Panc1 (cell line): ENCODE results near the gene CEP126. TPM values are rescaled to one million over a fixed set of nuclear protein-coding genes. Genes with fewer than 3 reads are reported as not detected.

Experiments used
- ATAC-seq: fragments of 200-7000 bp; cut with Tn5 transposase; 2 replicates; pipeline ENCODE4 v1.9.1; 2020; ENCODE audit warnings: mild to moderate bottlenecking, moderate library complexity
- BruUV-seq: library from RNA; stranded (reverse); fragments of 400-500 nt; replicated peaks from 2 replicates; lab custom pipeline; 2021; lab: Mats Ljungman, UMichigan
- CTCF ChIA-PET: fragments of 300-600 bp; sonication (Branson Sonifier 250); formaldehyde crosslinking; loops from one replicate; lab custom pipeline; 2022; ENCODE audit warnings: antibody characterized with exemption; lab: Charles Lee
- POLR2A ChIA-PET: fragments of 300-600 bp; sonication (Branson Sonifier 250); formaldehyde crosslinking; loops from one replicate; lab custom pipeline; 2022; ENCODE audit warnings: antibody characterized with exemption; lab: Charles Lee
- DNase-seq: peaks from one replicate; pipeline ENCODE4 v3.0.0-alpha.2; 2010; ENCODE audit warnings: low read depth, low spot score
- H3K27ac ChIP-seq: 2 replicates; pipeline ENCODE4 v1.5.1; 2011; ENCODE audit warnings: mild to moderate bottlenecking, low read length, inconsistent platforms
- H3K27me3 ChIP-seq: fragments of 200-500 bp; sonication (Bioruptor generic); 2 replicates; pipeline ENCODE4 v1.6.0; 2014; ENCODE audit warnings: low read length, inconsistent platforms; ENCODE audit not compliant: control insufficient read depth, insufficient read depth
- H3K36me3 ChIP-seq: fragments of 200-500 bp; sonication (Bioruptor generic); 2 replicates; pipeline ENCODE4 v1.5.1; 2014; ENCODE audit warnings: inconsistent platforms, mild to moderate bottlenecking, low read length, moderate library complexity; ENCODE audit not compliant: control insufficient read depth, insufficient read depth
- H3K4me1 ChIP-seq: 2 replicates; pipeline ENCODE4 v1.5.1; 2011; ENCODE audit warnings: inconsistent platforms, mild to moderate bottlenecking, low read length, moderate library complexity; ENCODE audit not compliant: control insufficient read depth, insufficient read depth
- H3K4me3 ChIP-seq, 2 experiments: 2 replicates each; pipeline ENCODE4 v1.5.1; 2011 to 2012; ENCODE audit warnings: low read depth in 2 of 2, low read length in 2 of 2, mild to moderate bottlenecking in 2 of 2, inconsistent platforms in 1 of 2, moderate library complexity in 1 of 2
- H3K9me3 ChIP-seq: fragments of 200-500 bp; sonication (Bioruptor generic); 2 replicates; pipeline ENCODE4 v1.5.1; 2014; ENCODE audit warnings: low read depth, mild to moderate bottlenecking, inconsistent platforms, low read length, moderate library complexity; ENCODE audit not compliant: control insufficient read depth, insufficient read depth
- CTCF ChIP-seq: fragments of 450-650 bp; IDR thresholded peaks from 2 replicates; pipeline ENCODE4 v1.5.1; 2017; ENCODE audit warnings: mild to moderate bottlenecking
- POLR2AphosphoS5 ChIP-seq: IDR thresholded peaks from 2 replicates; pipeline ENCODE4 v1.6.1; 2012; ENCODE audit warnings: mild to moderate bottlenecking, low read depth, low read length, moderate library complexity
- REST ChIP-seq, 2 experiments: IDR thresholded peaks; 2 replicates each; pipeline ENCODE4 v1.6.1; 2011 to 2012; ENCODE audit warnings: low read depth in 2 of 2, control low read depth in 1 of 2, low read length in 1 of 2, mild to moderate bottlenecking in 1 of 2, moderate library complexity in 1 of 2; ENCODE audit not compliant: insufficient read depth in 1 of 2
- SIN3A ChIP-seq: IDR thresholded peaks from 2 replicates; pipeline ENCODE4 v1.6.1; 2012; ENCODE audit warnings: low read depth, mild to moderate bottlenecking, low read length, moderate library complexity, borderline replicate concordance; ENCODE audit not compliant: insufficient read depth
- TCF7L2 ChIP-seq: IDR thresholded peaks from 2 replicates; pipeline ENCODE4 v1.6.1; 2011; ENCODE audit warnings: mild to moderate bottlenecking, low read depth, low read length, inconsistent platforms
- in situ Hi-C: cut with HindIII; loops from 2 replicates; pipeline ENCODE4 v1.10.0; 2016; ENCODE audit warnings: low sequenced_read_pairs, low pct_unique_long_range_greater_than_20kb
- intact Hi-C: fragments of 100-400 bp; cut with micrococcal nuclease; formaldehyde crosslinking; loops from one replicate; pipeline ENCODE4 v1.10.0; 2022; ENCODE audit not compliant: unreplicated experiment
- total RNA-seq: library from RNA; stranded (reverse); gene quantifications from one replicate; pipeline ENCODE4 v1.2.1, GENCODE V29; 2021; ENCODE audit not compliant: unreplicated experiment

CEP126 gene
- total RNA-seq, 1 experiment from 2014 or later = 6.6 TPM

- no peak overlapping the region for H3K4me3 ChIP-seq
- H3K27me3 ChIP-seq = no peaks in the 10 kb centered on the region
- no peaks in the 10 kb centered on the region for H3K36me3 ChIP-seq
- no peak for ATAC-seq
- in situ Hi-C loops = no loop called here
- no peak for TF ChIP-seq REST (IDR thresholded peaks at IDR 0.05; ENCODE audit: insufficient read depth in 1 of 2, low read depth in 2 of 2, low read length in 1 of 2)
- no peak for TF ChIP-seq SIN3A
- DNase-seq = no peak
- peaks cover 11% of the 10 kb centered on the region; the same call in 1 of the 2 replicates for H3K4me1 ChIP-seq
- BruUV-seq = no TSS peak
- ChIA-PET POLR2A (no interaction called here), CTCF (no interaction called here)
- intact Hi-C loops = loop anchor here (10.0 kb wide), 1 partner anchor 89 kb away; the partner anchor contains the start of genes ANGPTL5 and CEP126
- H3K9me3 ChIP-seq = no peaks in the 10 kb centered on the region
- H3K27ac ChIP-seq = no peak overlapping the region
These were observed 89.4 kb downstream of the CEP126 start for GRCh38 chr11:102004220-102004619.

GRCh38 chr11:102005306-102005705 is 90.5 kb downstream of the CEP126 start:
- in situ Hi-C loops = no loop called here
- TF ChIP-seq POLR2AphosphoS5 = no peak
- TF ChIP-seq REST (IDR thresholded peaks at IDR 0.05; ENCODE audit: insufficient read depth in 1 of 2, low read depth in 2 of 2, low read length in 1 of 2) = no peak
- no peak for TF ChIP-seq SIN3A
- no peak for TF ChIP-seq CTCF
- TF ChIP-seq TCF7L2 = no peak
- BruUV-seq = no TSS peak
- Histone ChIP-seq H3K27ac (no peak overlapping the region), H3K4me1 (peaks cover 14% of the 10 kb centered on the region; the same call in 1 of the 2 replicates), H3K4me3 (no peak overlapping the region), H3K27me3 (no peaks in the 10 kb centered on the region), H3K36me3 (no peaks in the 10 kb centered on the region), H3K9me3 (no peaks in the 10 kb centered on the region)
- ChIA-PET CTCF (interaction anchor here (0.6 kb wide), 1 partner anchor 34 kb away, joined by 13 read pairs; no protein-coding TSS in a partner anchor), POLR2A (no interaction called here)
- intact Hi-C loops = loop anchor here (5.0 to 10.0 kb wide), 2 partner anchors 91 to 548 kb away; partner anchors contain the start of genes ANGPTL5 and CEP126
- ATAC-seq (no peak), DNase-seq (no peak)
